ENCODE data around the gene TUBB4B. TPM values are rescaled to one million over a fixed set of nuclear protein-coding genes. Genes with fewer than 3 reads are reported as not detected.

The TUBB4B gene
- total RNA-seq: 208 and 307 TPM in 2 replicates

GRCh38 chr9:137240841-137241489, at the start of gene TUBB4B:
Gene TUBB4B, plus strand, starts transcription at chr9:137241287. Its CDS starts 74 bp downstream, at chr9:137241361.

DNA sequence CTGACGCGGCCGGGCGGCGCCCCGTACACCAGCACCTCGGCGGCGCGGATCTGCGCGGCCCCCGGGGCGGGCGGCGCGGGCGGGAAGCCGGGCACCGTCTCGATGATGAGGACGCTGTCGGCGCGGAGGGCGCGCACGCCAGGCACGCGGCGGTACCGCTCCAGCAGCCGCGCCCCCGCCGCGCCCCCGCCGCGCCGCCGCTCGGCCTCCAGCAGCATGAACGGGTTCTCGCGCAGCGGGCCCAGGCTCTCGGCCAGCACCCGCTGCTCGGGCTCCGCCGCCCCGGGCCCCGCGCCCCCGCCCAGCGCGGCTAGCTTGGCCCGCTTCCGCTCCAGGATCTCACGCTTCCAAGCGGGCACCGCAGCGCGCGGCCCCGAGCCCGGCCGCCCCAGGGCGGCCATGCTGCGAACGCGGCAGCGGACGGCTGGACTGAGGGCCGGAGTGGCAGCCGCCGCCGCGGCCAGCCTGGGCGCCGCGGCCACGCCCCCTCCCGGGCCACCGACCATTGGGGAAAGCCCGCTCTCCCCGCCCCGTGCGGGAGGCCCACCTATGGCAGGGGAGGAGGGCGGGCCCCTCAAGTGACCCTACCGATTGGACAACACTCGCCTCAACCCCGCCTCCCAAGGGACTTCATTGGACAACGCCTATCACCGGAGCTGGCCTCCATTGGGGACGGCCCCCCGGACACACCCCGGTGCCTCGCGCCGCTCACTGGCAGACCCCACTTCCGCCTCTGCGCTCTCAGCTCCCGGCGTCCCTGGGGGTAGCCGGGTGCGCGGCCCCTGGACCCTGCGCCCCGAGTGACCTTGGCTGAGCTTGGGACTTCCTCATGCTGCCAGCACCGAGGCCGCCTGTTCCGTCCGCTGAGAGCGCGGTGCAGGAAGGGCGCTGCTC, 40.5 kb upstream of the TUBB4B start, which contains the start of gene TPRN:
TPRN (minus strand) TSS at position 431 of the 894 bp plus-strand sequence; CDS start at position 401, 30 bp downstream.

GRCh38 chr9:137205126-137206069, 35.7 kb upstream of the TUBB4B start, which contains the start of the genes NDOR1 and TMEM203:
Gene NDOR1, plus strand, starts transcription at chr9:137205700. Its CDS starts 78 bp downstream, at chr9:137205778.
Gene TMEM203, minus strand, starts transcription at chr9:137205648. Its CDS starts 234 bp downstream, at chr9:137205414.

GRCh38 chr9:137222190-137223077, 18.7 kb upstream of the TUBB4B start, which contains the start of gene RNF208:
Gene RNF208, minus strand, starts transcription at chr9:137222240. Its CDS starts 1,028 bp downstream, at chr9:137221212.

GRCh38 chr9:137224830-137225694, 16.0 kb upstream of the TUBB4B start, which contains the start of gene CYSRT1:
Gene CYSRT1, plus strand, starts transcription at chr9:137225174. Its CDS starts 448 bp downstream, at chr9:137225622.

GRCh38 chr9:137227054-137227852, 13.8 kb upstream of the TUBB4B start, which contains the start of gene RNF224:
Gene RNF224, plus strand, starts transcription at chr9:137227502. Its CDS starts 834 bp downstream, at chr9:137228336.

DNA sequence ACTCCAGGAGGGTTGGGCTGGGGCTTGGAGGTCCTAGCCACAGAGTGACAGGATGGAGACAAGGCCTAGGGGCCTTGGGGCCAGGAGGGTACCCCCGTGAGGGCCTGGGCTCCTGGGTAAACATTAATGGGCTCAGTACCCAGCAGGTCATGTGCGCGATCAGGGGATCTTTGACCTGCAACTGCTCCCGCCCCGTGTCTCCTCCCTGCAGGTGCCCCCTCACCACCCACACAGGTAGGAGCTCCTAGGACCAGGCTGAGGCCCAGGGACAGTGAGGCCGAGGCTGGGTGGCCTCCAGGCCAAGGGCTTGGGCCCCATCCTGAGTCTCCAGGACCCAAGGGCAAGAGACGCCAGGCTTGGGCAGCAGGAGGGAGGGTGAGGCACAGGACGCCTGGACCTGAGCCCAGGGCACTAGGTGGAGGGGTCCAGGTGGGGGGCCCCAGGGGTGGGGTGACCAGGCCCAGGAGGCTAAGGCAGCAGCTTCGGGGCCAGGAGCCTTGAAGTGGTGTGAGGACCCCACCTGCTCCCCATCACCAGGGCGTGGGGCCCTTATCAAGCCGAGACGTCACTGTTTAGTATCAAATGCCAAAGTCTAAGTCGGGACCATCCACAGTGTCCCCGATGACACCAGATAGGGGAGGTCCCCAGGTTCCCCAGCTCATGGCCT, 10.2 kb upstream of the TUBB4B start, which contains the start of gene SLC34A3:
SLC34A3 (plus strand) TSS at position 197 of the 667 bp plus-strand sequence. CDS start 802 bp downstream, outside the sequence.

GRCh38 chr9:137251194-137251461, 10.0 kb downstream of the TUBB4B start, which contains the start of gene STPG3:
Gene STPG3, plus strand, starts transcription at chr9:137251286. Its CDS starts 1 bp downstream, at chr9:137251287.

DNA sequence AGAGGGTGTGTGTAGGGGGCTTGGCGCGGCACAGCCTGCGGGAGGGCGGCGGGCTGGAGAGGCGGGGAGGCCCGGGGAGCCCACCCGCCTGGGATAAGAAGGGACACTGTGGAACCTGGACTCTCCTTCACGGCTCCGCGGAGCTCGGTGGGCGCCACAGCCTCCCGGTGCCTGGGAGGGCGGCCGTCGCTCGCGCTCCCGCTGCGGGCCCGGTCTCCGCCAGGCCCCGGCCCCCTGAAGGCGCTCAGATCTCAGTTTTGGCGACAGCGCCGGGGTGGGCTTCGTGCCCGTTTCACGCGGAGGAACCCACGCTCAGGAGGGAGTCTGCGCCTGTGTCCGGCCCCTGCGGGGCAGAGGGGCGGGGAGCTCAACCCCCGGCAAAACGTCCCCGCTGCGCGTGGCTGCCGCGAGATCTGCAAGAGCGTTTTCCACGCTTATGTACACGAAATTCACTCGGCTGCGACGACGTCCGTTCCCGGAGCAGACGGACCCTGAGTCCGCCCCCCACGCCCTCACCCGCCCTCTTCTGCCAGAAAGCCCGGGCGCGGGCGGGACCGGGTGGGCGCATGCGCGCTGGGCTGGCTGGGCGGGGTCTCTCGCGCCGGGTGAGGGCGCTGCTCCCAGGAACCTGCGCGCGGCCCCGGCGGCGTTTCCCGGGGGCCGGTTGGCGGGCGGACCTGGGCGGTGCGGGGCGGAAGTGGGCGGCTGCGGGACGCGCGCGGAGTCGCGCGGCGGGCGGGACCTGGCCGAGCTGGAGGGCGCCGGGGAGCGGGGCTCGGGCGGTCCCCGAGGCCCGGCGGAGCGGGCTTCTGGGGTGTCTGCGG, 13.7 kb downstream of the TUBB4B start, which contains the start of gene NELFB:
NELFB (plus strand) TSS at position 704 of the 824 bp plus-strand sequence.

DNA sequence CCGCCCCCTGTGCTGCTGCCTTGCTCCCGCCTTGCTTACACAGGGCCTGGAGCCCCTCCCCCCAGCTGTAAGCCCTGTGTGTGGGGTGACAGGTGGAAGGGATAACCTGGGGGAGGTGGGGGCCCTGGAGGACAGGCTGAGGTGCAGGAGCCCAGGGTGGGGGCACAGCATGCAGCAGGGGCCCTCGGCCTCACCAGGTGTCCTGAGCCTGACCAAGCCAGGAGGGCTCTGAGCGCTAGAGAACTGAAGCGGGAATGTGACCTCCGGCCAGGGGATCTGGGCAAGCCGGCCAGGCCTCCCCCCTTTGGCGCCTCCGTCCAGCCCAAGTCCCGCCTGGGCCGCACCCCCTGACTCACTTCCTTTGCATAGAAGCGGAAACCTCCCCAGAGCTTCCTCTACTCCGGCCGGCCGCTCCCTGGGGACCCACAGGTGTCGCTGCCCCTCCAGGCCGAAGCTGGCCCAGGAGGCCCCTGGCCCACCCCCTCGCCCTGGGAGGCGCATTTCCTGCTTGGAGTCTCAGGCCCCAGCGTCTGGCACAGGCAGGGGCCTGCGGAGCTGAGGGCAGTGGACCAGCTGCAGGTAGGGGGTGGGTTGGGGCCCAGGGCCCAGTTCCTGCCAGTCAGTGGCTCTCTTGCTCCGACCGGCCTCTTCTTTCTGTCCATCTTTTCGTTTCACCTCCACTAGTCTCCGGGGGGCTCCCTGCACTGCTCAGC, 36.4 kb downstream of the TUBB4B start, which contains the start of gene TOR4A:
TOR4A (plus strand) TSS at position 398 of the 713 bp plus-strand sequence. CDS start 964 bp downstream, outside the sequence.

Other genes with a start within 250 kb of the TUBB4B start
- gene PAXX, start 248.9 kb upstream of the TUBB4B start, total RNA-seq: 14.8 and 18.4 TPM in 2 replicates
- gene CLIC3, start 244.7 kb upstream of the TUBB4B start, total RNA-seq: 0.90 and 7.6 TPM in 2 replicates
- gene ABCA2, start 213.1 kb upstream of the TUBB4B start, total RNA-seq: 11.0 and 27.3 TPM in 2 replicates
- not detected in 2 replicates for gene FUT7, start 209.2 kb upstream of the TUBB4B start, total RNA-seq
- gene NPDC1, start 195.1 kb upstream of the TUBB4B start, total RNA-seq: 29.4 and 39.3 TPM in 2 replicates
- gene ENTPD2, start 187.2 kb upstream of the TUBB4B start, total RNA-seq: not detected in 2 replicates
- 5.5 and 15.9 TPM in 2 replicates for gene SAPCD2, start 170.7 kb upstream of the TUBB4B start, total RNA-seq
- 8.7 and 11.6 TPM in 2 replicates for gene UAP1L1, start 163.8 kb upstream of the TUBB4B start, total RNA-seq
- gene MAN1B1, start 154.3 kb upstream of the TUBB4B start, total RNA-seq: 54.5 and 71.4 TPM in 2 replicates
- gene DPP7, start 126.6 kb upstream of the TUBB4B start, total RNA-seq: 76.0 and 87.4 TPM in 2 replicates
- gene GRIN1, start 102.1 kb upstream of the TUBB4B start, total RNA-seq: under 0.01 and 0.09 TPM in 2 replicates
- gene LRRC26, start 71.2 kb upstream of the TUBB4B start, total RNA-seq: not detected in 2 replicates
- not detected in 2 replicates for gene TMEM210, start 69.2 kb upstream of the TUBB4B start, total RNA-seq
- 21.3 and 26.8 TPM in 2 replicates for gene ANAPC2, start 52.7 kb upstream of the TUBB4B start, total RNA-seq
- gene SSNA1, start 52.6 kb upstream of the TUBB4B start, total RNA-seq: 108 and 110 TPM in 2 replicates
- gene TPRN, start 40.5 kb upstream of the TUBB4B start, total RNA-seq: 4.4 and 5.6 TPM in 2 replicates
- gene TMEM203, start 35.6 kb upstream of the TUBB4B start, total RNA-seq: 22.7 and 26.8 TPM in 2 replicates
- 2.7 and 3.7 TPM in 2 replicates for gene NDOR1, start 35.6 kb upstream of the TUBB4B start, total RNA-seq
- 0.09 and 0.19 TPM in 2 replicates for gene RNF208, start 19.0 kb upstream of the TUBB4B start, total RNA-seq
- 0.19 and 0.45 TPM in 2 replicates for gene CYSRT1, start 16.1 kb upstream of the TUBB4B start, total RNA-seq
- under 0.01 TPM in 1 of 2 replicates, not detected in the other for gene RNF224, start 13.8 kb upstream of the TUBB4B start, total RNA-seq
- gene SLC34A3, start 10.4 kb upstream of the TUBB4B start, total RNA-seq: not detected in 2 replicates
- not detected in 2 replicates for gene STPG3, start 10.0 kb downstream of the TUBB4B start, total RNA-seq
- gene NELFB, start 14.0 kb downstream of the TUBB4B start, total RNA-seq: 63.9 and 65.0 TPM in 2 replicates
- gene TOR4A, start 36.4 kb downstream of the TUBB4B start, total RNA-seq: 27.3 and 27.6 TPM in 2 replicates
- 23.3 and 32.2 TPM in 2 replicates for gene NRARP, start 61.0 kb downstream of the TUBB4B start, total RNA-seq
- gene EXD3, start 181.9 kb downstream of the TUBB4B start, total RNA-seq: 11.7 and 19.9 TPM in 2 replicates
- 0.18 and 0.56 TPM in 2 replicates for gene NOXA1, start 182.1 kb downstream of the TUBB4B start, total RNA-seq
- under 0.01 TPM in 1 of 2 replicates, not detected in the other for gene ENTPD8, start 200.1 kb downstream of the TUBB4B start, total RNA-seq
- 16.4 and 23.6 TPM in 2 replicates for gene NSMF, start 218.0 kb downstream of the TUBB4B start, total RNA-seq